ENCODE measurements around the gene EXOC3L4.
"Not testable (repeated sequence)": the region's sequence is repeated elsewhere in the genome, so short reads cannot be mapped to it uniquely, and the experiment has no call there.

The EXOC3L4 gene

DNA sequence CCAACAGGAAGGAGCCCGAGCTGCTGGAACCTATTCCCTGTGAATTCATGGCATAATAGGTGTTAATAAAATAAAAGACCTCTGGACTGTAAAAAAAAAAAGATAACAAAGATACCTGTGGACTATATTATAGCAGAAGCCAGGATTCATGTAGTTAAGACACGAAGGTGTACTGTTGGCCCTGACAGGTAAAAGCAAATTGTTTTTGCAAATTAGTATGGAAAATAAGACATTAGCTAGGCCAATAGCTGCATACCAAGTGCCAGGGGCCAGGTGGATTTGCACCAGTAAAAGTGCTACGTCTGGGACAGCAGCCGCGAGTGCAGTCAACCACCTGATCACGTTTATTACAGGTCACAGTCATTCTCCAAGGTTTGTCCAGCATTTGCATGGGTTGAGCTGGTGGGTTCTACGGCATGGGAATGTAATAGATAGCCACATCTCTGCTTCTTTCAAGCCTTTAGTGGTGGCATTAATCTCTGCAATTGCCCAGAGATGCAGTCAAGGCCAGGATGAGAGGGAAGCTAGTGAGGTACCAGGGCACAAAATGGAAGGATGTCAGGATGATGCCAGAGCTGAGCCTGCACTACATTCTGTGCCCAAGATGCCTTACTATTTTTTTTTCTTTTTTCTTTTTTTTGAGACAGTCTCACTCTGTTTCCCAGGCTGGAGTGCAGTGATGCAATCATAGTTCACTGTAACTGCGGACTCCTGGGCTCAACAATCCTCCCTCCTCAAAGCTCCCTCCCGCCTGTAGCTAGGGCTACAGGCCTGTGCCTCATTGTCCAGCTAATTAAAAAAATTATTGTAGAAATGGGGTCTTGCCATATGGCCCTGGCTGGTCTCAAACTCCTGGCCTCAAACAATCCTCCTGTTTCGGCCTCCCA, 55.1 kb downstream of the EXOC3L4 start:
- no peak overlapping the region for H2AFZ ChIP-seq (ENCODE audit: low read length, unreplicated experiment)
- H3K79me2 ChIP-seq (ENCODE audit: control insufficient read depth, insufficient read depth, low read length, unreplicated experiment) = no peaks in the 10 kb centered on the region
- no peaks in the 10 kb centered on the region for H3K36me3 ChIP-seq (ENCODE audit: insufficient read depth, low read length)
- no peak overlapping the region for H3K27ac ChIP-seq (ENCODE audit: low read depth, low read length)
- peaks cover 2% of the 10 kb centered on the region for H3K4me1 ChIP-seq (ENCODE audit: control insufficient read depth, insufficient read depth, low read length, unreplicated experiment)
- H3K27me3 ChIP-seq (ENCODE audit: insufficient read depth, low read length) = no peaks in the 10 kb centered on the region
- H3K4me3 ChIP-seq (ENCODE audit: low read depth, low read length) = no peak overlapping the region

DNA sequence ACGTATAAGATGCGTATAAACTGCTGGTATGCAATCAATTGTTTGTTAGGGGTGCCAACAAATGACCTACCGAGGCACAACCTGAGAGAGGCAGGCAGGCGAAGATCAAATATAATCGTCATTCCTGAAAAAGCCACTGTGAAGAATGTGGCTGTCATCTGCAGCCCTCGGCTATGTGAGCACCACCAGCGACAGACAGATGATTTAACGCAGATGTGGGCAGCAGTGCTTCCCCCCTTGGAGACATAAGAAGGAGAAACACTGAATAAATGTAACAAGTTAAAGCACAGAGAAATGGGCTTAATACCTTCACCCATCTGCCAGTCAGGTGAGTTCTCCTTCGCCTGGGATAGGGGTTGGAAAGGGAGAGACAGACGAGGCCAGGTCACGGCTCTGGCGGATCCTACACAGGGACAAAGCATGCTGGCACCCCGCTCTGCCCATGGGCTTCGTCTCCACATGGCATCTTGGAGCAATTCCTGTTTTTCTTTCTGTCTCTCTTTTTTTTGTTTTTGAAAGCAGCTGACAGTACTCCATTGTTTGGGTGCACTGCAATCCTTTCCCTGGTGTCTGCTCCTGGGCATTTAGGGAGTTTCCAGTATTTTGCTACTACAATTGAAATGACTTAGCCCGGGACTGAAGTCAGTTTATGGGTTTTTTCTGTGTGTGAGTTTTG, 56.9 kb downstream of the EXOC3L4 start:
- no peak overlapping the region for H3K4me3 ChIP-seq (ENCODE audit: low read depth, low read length)
- no peaks in the 10 kb centered on the region for H3K79me2 ChIP-seq (ENCODE audit: control insufficient read depth, insufficient read depth, low read length, unreplicated experiment)
- no peak overlapping the region for H2AFZ ChIP-seq (ENCODE audit: low read length, unreplicated experiment)
- H3K27me3 ChIP-seq (ENCODE audit: insufficient read depth, low read length) = no peaks in the 10 kb centered on the region
- H3K4me1 ChIP-seq (ENCODE audit: control insufficient read depth, insufficient read depth, low read length, unreplicated experiment) = peaks cover 12% of the 10 kb centered on the region
- H3K27ac ChIP-seq (ENCODE audit: low read depth, low read length) = no peak overlapping the region
- no peaks in the 10 kb centered on the region for H3K36me3 ChIP-seq (ENCODE audit: insufficient read depth, low read length)

DNA sequence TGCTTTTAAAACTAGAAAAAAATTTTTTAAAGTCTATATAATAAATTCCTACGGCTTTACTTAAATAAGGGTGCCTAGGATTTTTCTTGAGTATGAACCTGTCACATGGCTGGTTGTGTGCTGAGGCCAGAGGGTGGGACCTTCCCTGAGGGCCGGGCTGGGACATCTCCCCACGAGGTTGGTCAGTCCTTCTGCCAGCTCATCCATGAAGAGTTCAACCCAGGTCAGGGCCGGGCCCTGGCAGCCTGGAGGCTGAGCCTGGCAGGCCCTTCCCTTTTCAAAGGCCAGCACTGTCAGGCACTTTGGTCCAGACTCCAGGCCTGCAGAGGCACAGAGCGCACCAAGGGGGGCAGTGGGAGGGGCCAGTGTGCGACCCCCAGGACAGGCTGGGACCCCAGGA, 60.5 kb downstream of the EXOC3L4 start:
- H2AFZ ChIP-seq (ENCODE audit: low read length, unreplicated experiment) = no peak overlapping the region
- H3K36me3 ChIP-seq (ENCODE audit: insufficient read depth, low read length) = no peaks in the 10 kb centered on the region
- H3K27ac ChIP-seq (ENCODE audit: low read depth, low read length) = no peak overlapping the region

DNA sequence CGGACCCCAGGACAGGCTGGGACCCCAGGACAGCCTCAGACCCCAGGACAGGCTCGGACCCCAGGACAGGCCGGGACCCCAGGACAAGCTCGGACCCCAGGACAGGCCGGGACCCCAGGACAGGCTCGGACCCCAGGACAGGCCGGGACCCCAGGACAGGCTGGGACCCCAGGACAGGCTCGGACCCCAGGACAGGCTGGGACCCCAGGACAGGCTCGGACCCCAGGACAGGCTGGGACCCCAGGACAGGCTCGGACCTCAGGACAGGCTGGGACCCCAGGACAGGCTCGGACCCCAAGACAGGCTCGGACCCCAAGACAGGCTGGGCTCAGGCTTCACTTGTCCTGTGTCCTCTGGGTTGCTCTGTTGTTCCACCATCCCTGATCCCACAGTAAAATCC, 60.9 kb downstream of the EXOC3L4 start:
- not testable (repeated sequence) for H3K27ac ChIP-seq (ENCODE audit: low read depth, low read length)

More for the DNA sequence above, 60.5 kb downstream of the EXOC3L4 start:
- Histone ChIP-seq H3K4me3 (ENCODE audit: low read depth, low read length) (no peak overlapping the region), H3K4me1 (ENCODE audit: control insufficient read depth, insufficient read depth, low read length, unreplicated experiment) (peaks cover 12% of the 10 kb centered on the region), H3K79me2 (ENCODE audit: control insufficient read depth, insufficient read depth, low read length, unreplicated experiment) (no peaks in the 10 kb centered on the region), H3K27me3 (ENCODE audit: insufficient read depth, low read length) (no peaks in the 10 kb centered on the region)

DNA sequence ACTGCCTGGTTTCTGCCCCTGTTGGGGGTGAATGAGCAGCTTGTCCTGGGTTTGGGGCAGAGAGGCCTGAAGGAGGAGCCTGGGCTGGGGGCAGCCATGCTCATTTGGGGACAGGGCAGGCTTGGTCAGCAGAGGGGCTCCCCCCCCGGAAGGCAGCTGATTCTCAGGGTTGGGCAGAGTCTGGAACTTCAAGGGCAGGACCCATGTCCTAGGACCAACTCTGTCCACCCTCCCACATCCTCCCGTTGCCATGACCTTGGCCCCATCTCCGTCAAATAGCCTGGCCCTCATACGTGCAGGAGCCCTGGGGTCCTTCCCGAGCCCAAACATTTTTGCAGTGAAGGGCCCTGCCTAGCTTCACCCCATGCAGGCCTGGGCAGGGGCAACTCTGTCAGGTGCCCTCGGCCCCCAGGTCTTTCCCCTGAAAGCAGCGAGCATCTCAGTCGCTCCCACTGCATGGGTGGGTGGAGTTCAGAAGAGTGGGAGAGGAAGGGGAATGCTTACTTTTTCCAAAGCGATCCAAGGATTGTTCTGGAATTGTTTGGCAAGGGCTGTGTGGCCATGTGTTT, 61.4 kb downstream of the EXOC3L4 start:
- H3K79me2 ChIP-seq (ENCODE audit: control insufficient read depth, insufficient read depth, low read length, unreplicated experiment) = no peaks in the 10 kb centered on the region
- peaks cover 14% of the 10 kb centered on the region for H3K4me1 ChIP-seq (ENCODE audit: control insufficient read depth, insufficient read depth, low read length, unreplicated experiment)
- no peak overlapping the region for H3K4me3 ChIP-seq (ENCODE audit: low read depth, low read length)
- H3K27ac ChIP-seq (ENCODE audit: low read depth, low read length) = no peak overlapping the region
- H3K36me3 ChIP-seq (ENCODE audit: insufficient read depth, low read length) = no peaks in the 10 kb centered on the region
- H2AFZ ChIP-seq (ENCODE audit: low read length, unreplicated experiment) = no peak overlapping the region
- H3K27me3 ChIP-seq (ENCODE audit: insufficient read depth, low read length) = no peaks in the 10 kb centered on the region

More for the DNA sequence above, 60.9 kb downstream of the EXOC3L4 start:
- not testable (repeated sequence) for H3K79me2 ChIP-seq (ENCODE audit: control insufficient read depth, insufficient read depth, low read length, unreplicated experiment); H3K27me3 ChIP-seq (ENCODE audit: insufficient read depth, low read length); H3K36me3 ChIP-seq (ENCODE audit: insufficient read depth, low read length); H3K4me3 ChIP-seq (ENCODE audit: low read depth, low read length); H2AFZ ChIP-seq (ENCODE audit: low read length, unreplicated experiment)
- peaks cover 12% of the 10 kb centered on the region for H3K4me1 ChIP-seq (ENCODE audit: control insufficient read depth, insufficient read depth, low read length, unreplicated experiment)

DNA sequence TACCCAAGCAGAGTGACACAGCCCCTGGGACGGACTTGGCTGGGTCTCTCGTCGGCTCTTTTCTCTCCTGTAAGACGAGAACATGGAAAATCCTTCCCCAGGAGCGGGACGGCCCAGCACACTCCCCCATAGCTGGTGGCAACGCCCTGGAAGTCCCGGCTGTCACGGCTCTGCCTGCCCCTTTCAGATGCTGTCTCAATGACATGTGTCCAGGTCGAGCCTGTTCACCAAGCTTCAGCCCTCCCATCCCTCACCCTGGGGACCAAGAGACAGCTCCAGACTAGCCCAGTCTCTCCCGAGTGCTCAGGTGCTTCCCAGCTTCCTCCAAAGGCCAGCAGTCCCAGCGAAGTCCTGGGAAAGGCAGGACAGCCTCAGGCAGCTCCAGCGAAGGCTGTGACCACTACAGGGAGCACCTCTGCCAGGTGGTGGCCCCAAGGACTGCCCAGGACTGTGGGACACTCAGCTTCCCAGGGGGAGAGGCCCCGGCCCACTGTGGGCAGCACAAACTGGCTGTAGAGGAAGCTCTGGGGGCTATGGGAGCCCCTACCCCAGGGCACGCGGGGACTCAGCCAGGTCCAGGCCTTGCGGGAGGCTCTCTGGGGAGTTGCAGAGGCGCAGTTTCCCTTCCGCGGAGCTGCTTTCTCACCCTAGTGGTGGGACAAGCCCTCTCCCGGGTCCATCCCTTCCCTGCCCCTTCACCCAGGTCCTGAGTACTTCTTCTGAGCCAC, 62.3 kb downstream of the EXOC3L4 start:
- Histone ChIP-seq H3K27ac (ENCODE audit: low read depth, low read length) (no peak overlapping the region), H3K4me1 (ENCODE audit: control insufficient read depth, insufficient read depth, low read length, unreplicated experiment) (peaks cover 16% of the 10 kb centered on the region), H3K27me3 (ENCODE audit: insufficient read depth, low read length) (no peaks in the 10 kb centered on the region), H2AFZ (ENCODE audit: low read length, unreplicated experiment) (no peak overlapping the region), H3K4me3 (ENCODE audit: low read depth, low read length) (no peak overlapping the region), H3K36me3 (ENCODE audit: insufficient read depth, low read length) (no peaks in the 10 kb centered on the region), H3K79me2 (ENCODE audit: control insufficient read depth, insufficient read depth, low read length, unreplicated experiment) (no peaks in the 10 kb centered on the region)

DNA sequence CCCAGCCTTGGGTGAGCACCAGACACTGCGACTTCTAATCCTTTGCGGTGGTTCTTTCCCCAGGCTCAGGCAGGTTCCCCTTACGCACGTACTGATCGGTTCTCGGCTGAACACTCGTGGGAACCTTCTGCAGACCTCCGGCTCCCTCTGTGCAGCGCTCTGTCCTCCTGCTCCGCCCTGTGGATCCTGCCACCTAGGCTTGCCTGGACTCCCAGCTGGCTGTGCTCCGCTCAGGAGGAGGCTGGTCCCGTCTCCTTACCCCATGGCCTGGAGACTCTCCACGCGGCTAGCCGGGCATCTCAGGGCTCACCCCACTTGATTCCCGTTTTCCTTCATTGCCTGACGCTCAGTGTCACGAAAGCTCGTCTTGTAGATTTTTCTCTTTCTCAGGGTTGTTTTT, 63.4 kb downstream of the EXOC3L4 start:
- Histone ChIP-seq H3K4me1 (ENCODE audit: control insufficient read depth, insufficient read depth, low read length, unreplicated experiment) (peaks cover 16% of the 10 kb centered on the region), H3K4me3 (ENCODE audit: low read depth, low read length) (no peak overlapping the region), H3K79me2 (ENCODE audit: control insufficient read depth, insufficient read depth, low read length, unreplicated experiment) (no peaks in the 10 kb centered on the region), H3K36me3 (ENCODE audit: insufficient read depth, low read length) (no peaks in the 10 kb centered on the region), H3K27ac (ENCODE audit: low read depth, low read length) (no peak overlapping the region), H3K27me3 (ENCODE audit: insufficient read depth, low read length) (peaks cover 9% of the 10 kb centered on the region; the same call in 1 of the 2 replicates), H2AFZ (ENCODE audit: low read length, unreplicated experiment) (no peak overlapping the region)

DNA sequence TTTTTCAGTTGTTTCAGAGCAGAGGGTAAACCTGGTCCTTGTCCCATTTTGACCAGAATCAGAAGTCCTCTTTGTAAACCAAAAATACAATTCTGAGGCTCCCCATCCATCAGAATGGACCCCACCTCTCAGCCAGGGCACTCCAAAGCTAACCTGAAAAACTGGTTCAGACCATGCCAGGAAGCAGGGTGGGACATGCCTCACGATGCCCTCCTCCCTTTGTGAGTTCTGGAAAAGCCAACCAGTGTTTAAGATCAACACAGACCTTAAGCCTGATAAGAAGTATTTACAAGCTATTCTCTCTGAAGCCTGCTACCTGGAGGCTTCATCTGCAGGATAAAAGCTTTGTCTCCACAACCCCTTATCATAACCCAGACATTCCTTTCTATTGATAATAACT, 64.2 kb downstream of the EXOC3L4 start:
- H3K4me3 ChIP-seq (ENCODE audit: low read depth, low read length) = no peak overlapping the region
- no peaks in the 10 kb centered on the region for H3K36me3 ChIP-seq (ENCODE audit: insufficient read depth, low read length)
- peaks cover 16% of the 10 kb centered on the region; the same call in 1 of the 2 replicates for H3K27me3 ChIP-seq (ENCODE audit: insufficient read depth, low read length)
- H3K79me2 ChIP-seq (ENCODE audit: control insufficient read depth, insufficient read depth, low read length, unreplicated experiment) = no peaks in the 10 kb centered on the region
- no peak overlapping the region for H3K27ac ChIP-seq (ENCODE audit: low read depth, low read length)
- H3K4me1 ChIP-seq (ENCODE audit: control insufficient read depth, insufficient read depth, low read length, unreplicated experiment) = peaks cover 16% of the 10 kb centered on the region
- H2AFZ ChIP-seq (ENCODE audit: low read length, unreplicated experiment) = no peak overlapping the region
